ENCODE data around the gene GTPBP1.

DNA sequence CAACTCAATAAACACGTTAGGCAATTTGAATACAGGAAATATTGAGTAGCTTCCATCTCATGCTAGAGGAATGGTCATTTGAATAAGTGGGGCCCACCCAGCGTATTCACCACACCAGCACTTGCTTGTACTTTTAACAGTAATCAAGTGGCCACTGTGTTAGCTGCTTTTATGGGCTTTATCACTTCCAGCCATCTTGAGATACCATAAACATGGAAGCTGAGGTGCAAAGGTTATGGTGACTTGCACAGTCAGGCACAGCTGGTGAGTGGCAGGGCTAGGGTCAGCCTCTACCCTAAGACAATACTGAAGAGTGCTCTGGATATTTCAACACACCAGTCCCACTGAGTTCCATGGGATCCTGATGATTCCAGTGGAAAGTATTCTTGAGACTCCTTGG is 11.7 kb upstream of the GTPBP1 start:
- 0 out of 2 replicates have a peak, but pooled peaks have one; percentile 6 for TF ChIP-seq RARA (CRISPR knock-in tag; IDR thresholded peaks at IDR 0.05)
- TF ChIP-seq KDM5B (CRISPR knock-in tag; IDR thresholded peaks at IDR 0.05; ENCODE audit: borderline replicate concordance) = no peak
- no peak for TF ChIP-seq SUZ12 (IDR thresholded peaks at IDR 0.05; ENCODE audit: low read depth, low read length)
